Memory B cell (primary cell): Measurements from ENCODE around the gene BPIFB2.

Experiments
- ATAC-seq: fragments of 150-1000 bp; cut with Tn5 transposase; 2 replicates; pipeline ENCODE4 v1.10.0; 2021; ENCODE audit warnings: low read depth, mild to moderate bottlenecking, moderate library complexity
- DNase-seq, 2 donors: peaks; one replicate each; pipeline ENCODE4 v3.0.0; 2022; ENCODE audit warnings: low spot score in 2 of 2
- H3K27ac Mint-ChIP-seq: one replicate; pipeline ENCODE4 v1.8.0; 2022; ENCODE audit warnings: mild to moderate bottlenecking, moderate library complexity, mixed read lengths
- H3K27me3 Mint-ChIP-seq: one replicate; pipeline ENCODE4 v1.8.0; 2022; ENCODE audit warnings: mixed read lengths
- H3K36me3 Mint-ChIP-seq: one replicate; pipeline ENCODE4 v1.8.0; 2022; ENCODE audit warnings: mild to moderate bottlenecking, mixed read lengths
- H3K4me1 Mint-ChIP-seq: one replicate; pipeline ENCODE4 v1.8.0; 2022; ENCODE audit warnings: mixed read lengths
- H3K4me3 Mint-ChIP-seq: one replicate; pipeline ENCODE4 v1.8.0; 2022; ENCODE audit warnings: mild to moderate bottlenecking, moderate library complexity, mixed read lengths
- H3K9me3 Mint-ChIP-seq: one replicate; pipeline ENCODE4 v1.8.0; 2022; ENCODE audit warnings: mixed read lengths

BPIFB2 gene

GRCh38 chr20:32975698-32976674 lies 31.5 kb upstream of the BPIFB2 start:
- H3K4me1 Mint-ChIP-seq: peaks cover 9% of the 10 kb centered on the region
- H3K27me3 Mint-ChIP-seq: no peaks in the 10 kb centered on the region
- ATAC-seq: no peak
- DNase-seq: no peak
- H3K36me3 Mint-ChIP-seq: peaks cover 2% of the 10 kb centered on the region
- H3K4me3 Mint-ChIP-seq: no peak overlapping the region
- H3K27ac Mint-ChIP-seq: peak overlapping the region; percentile 52
- peaks cover 3% of the 10 kb centered on the region for H3K9me3 Mint-ChIP-seq

DNA sequence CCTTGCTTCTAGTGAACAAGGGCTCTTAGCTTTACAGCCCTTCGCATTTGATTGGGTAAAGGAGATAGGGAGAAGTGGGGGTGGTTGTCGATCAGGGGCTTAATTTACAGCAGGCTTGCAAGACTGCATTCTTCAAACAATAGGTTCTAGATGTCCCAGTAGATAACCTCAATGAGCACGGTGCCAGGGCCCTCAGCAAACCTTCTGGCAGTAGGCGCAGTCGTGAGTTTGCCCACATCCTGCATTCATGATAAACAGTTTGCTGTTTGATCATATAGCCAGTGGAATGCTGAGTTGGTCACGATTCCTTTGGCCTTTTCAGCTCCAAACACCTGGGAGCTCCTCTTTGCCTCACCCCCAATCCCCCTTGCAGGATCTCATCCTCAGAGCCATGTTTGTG lies 30.8 kb upstream of the BPIFB2 start:
- ATAC-seq (no peak), DNase-seq (no peak)
- peaks cover 9% of the 10 kb centered on the region for H3K4me1 Mint-ChIP-seq
- no peaks in the 10 kb centered on the region for H3K27me3 Mint-ChIP-seq
- peaks cover 2% of the 10 kb centered on the region for H3K36me3 Mint-ChIP-seq
- peaks cover 3% of the 10 kb centered on the region for H3K9me3 Mint-ChIP-seq
- H3K27ac Mint-ChIP-seq: peak overlapping the region; percentile 52
- no peak overlapping the region for H3K4me3 Mint-ChIP-seq

DNA sequence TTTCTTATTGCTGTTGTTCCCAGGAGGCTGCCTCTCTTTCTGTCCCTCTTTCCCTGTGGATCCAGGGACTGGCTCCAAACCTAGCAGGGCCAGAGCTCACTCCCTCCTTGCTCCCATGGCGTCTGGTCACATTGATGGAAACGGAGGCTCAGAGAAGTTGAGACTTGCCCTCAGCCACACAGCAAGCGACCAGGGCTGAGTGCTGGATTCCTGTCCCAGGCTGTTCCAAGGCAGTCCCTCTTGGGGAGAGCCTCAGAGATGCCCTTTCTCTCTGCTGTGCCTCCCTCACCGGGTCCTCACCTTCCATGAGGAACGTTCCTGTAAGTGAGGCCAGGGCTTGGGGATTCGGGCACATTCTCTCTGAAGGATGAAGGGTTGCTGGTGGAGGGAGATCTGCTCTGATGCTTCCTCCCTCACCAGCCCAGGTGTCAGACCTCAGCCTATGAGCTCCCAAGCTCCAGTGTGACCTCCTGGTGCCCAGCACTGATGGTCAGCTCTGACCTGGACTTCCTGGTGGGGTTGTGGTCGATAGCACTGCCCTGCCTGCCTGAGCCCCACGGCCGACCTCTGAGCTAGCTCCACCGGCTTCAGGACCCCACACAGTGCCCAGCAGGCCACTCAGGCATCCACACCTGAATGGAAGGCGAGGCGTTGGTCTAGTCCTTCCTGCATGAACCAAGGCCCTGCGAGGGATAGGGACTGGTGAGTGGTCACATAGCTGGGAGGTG lies 30.1 kb upstream of the BPIFB2 start:
- Mint-ChIP-seq H3K27ac (no peak overlapping the region), H3K4me1 (peaks cover 9% of the 10 kb centered on the region), H3K9me3 (peaks cover 3% of the 10 kb centered on the region), H3K36me3 (peaks cover 2% of the 10 kb centered on the region), H3K4me3 (no peak overlapping the region), H3K27me3 (no peaks in the 10 kb centered on the region)
- DNase-seq: no peak
- no peak for ATAC-seq

DNA sequence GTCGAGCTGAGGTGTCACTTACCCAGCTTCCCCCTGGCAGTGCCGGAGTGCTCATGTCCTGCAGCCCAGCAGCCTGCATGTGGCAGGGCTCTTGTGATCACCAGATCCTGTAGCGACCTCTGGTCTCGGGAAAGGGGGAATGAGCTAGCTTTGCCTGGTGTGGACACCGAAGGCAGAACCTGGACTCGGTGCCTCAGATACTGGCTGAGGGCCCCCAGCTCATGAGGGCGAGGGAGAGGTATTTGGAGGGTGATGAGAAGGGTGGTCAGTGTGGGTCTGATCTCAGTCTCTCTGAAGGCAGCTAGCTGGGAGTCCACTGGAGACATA lies 29.5 kb upstream of the BPIFB2 start:
- Mint-ChIP-seq H3K27me3 (no peaks in the 10 kb centered on the region), H3K27ac (no peak overlapping the region), H3K9me3 (peaks cover 3% of the 10 kb centered on the region), H3K36me3 (peaks cover 2% of the 10 kb centered on the region), H3K4me3 (no peak overlapping the region), H3K4me1 (peaks cover 7% of the 10 kb centered on the region)
- DNase-seq (no peak), ATAC-seq (no peak)

DNA sequence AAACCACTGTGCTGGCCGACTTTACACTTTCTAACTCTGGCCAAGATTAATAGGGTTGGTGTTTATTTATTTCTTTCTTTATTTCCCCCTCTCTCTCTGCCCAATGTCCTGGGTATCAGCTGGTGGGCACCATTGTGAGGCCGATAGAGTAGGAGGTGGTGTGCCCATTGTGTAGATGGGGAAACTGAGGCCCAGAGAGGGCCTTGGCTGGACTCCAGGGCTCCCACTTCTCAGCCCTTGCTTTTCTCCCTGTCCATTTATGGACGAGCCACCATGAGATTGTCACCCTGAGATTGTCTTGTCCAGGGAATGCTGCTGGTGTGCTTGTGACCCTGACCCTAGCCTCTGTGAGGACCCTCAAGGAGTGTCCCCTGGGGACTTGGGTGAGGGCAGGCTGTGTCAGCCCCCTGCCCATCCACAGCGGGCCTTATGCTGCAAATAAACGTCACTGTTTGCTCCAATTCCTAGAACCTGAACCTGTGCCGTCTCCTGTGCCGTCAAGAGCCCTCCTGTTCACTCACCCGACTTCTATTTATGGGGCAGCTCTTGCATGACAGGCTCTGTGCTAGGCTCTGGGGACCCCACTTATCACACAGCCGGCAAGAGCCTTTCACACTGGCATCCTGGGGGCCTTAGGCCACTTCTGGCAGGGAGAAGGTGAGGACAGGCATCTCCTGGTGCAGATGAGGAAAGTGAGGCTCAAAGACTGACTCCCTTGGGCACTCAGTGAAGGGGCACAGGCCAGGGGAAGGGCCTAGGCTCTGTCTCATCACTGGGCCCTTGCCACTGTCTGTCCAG lies 28.1 kb upstream of the BPIFB2 start:
- Mint-ChIP-seq H3K27me3 (no peaks in the 10 kb centered on the region), H3K4me1 (peaks cover 5% of the 10 kb centered on the region), H3K27ac (no peak overlapping the region), H3K4me3 (no peak overlapping the region), H3K9me3 (peaks cover 3% of the 10 kb centered on the region), H3K36me3 (peaks cover 2% of the 10 kb centered on the region)
- ATAC-seq: no peak
- DNase-seq: no peak

- Mint-ChIP-seq H3K9me3 (peaks cover 3% of the 10 kb centered on the region), H3K4me3 (no peak overlapping the region), H3K27ac (peak overlapping the region; percentile 38), H3K4me1 (no peaks in the 10 kb centered on the region), H3K36me3 (peaks cover 2% of the 10 kb centered on the region), H3K27me3 (no peaks in the 10 kb centered on the region)
- ATAC-seq (no peak), DNase-seq (no peak)
Measured at GRCh38 chr20:32980131-32980941, 27.2 kb upstream of the BPIFB2 start.

- no peak for ATAC-seq
- H3K4me1 Mint-ChIP-seq: no peaks in the 10 kb centered on the region
- no peak for DNase-seq
- H3K27me3 Mint-ChIP-seq: no peaks in the 10 kb centered on the region
- H3K9me3 Mint-ChIP-seq: peaks cover 3% of the 10 kb centered on the region
- H3K4me3 Mint-ChIP-seq: no peak overlapping the region
- peaks cover 2% of the 10 kb centered on the region for H3K36me3 Mint-ChIP-seq
- H3K27ac Mint-ChIP-seq: peak overlapping the region; percentile 38
Measured at GRCh38 chr20:32980990-32981389, 26.5 kb upstream of the BPIFB2 start.

DNA sequence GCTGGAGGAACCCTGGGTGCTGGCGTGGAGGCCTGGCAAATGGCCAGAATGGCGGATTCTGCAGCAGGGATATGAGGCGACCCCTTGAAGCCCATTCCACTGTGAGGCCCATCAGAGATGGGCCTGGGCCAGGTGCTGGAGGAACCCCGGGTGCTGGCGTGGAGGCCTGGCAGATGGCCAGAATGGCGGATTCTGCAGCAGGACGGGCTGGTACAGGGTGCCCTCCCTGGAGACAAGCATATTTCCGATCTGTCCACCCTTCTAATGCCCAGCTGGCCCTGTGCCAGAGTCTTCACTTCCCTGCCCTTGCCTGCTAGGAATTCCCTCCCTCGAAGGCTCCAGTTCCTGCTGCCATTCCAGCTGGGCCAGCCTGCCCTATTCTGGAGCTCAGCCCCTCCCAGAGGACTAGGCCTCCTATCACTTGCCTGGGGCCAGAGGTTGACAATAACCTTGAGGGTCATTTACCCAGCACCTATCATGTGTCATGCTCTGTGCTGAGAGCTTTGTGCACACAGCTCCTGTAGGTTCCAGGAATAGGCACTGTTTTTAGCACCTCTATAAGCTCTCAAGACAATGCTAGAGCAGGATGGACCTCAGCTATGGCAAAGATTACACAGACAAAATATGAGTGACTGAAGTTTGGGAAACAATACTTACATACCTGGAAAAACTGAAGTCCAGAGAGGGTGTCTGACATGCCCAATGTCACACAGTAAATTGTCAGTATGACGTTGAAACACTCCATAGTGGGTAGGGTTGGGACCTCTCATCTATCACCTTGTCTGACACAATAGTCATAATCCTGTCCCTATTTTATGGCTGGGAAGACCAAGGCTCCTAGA lies 24.7 kb upstream of the BPIFB2 start:
- ATAC-seq (no peak), DNase-seq (no peak)
- Mint-ChIP-seq H3K27ac (peak overlapping the region; percentile 45), H3K9me3 (no peaks in the 10 kb centered on the region), H3K36me3 (no peaks in the 10 kb centered on the region), H3K4me3 (no peak overlapping the region), H3K27me3 (no peaks in the 10 kb centered on the region), H3K4me1 (no peaks in the 10 kb centered on the region)

- Mint-ChIP-seq H3K27me3 (no peaks in the 10 kb centered on the region), H3K27ac (no peak overlapping the region)
- ATAC-seq: no peak
Measured at GRCh38 chr20:32983459-32984112, 23.9 kb upstream of the BPIFB2 start.

DNA sequence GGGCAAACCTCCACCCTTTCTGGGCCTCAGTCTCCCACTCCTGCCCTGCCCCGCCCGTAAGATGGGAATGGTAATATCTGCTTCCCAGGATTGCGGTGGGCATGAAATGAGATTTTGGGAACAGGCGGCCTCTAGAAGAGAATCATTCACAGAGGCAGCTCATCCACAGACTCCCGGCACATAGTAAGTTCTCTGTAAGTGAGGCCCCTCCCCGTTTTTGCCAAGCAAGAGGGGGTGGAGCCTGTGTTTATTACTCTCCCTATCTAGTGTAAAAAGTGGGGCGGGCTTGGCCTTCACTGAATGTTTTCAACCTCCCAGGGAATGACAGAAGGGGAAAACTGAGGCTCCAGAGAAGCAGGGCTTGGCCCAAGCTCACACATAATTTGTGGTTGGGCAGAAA lies 23.3 kb upstream of the BPIFB2 start:
- H3K4me1 Mint-ChIP-seq: no peaks in the 10 kb centered on the region
- no peaks in the 10 kb centered on the region for H3K27me3 Mint-ChIP-seq
- H3K36me3 Mint-ChIP-seq: no peaks in the 10 kb centered on the region

More at GRCh38 chr20:32983459-32984112, 23.9 kb upstream of the BPIFB2 start:
- Mint-ChIP-seq H3K36me3 (no peaks in the 10 kb centered on the region), H3K4me3 (no peak overlapping the region), H3K9me3 (no peaks in the 10 kb centered on the region), H3K4me1 (no peaks in the 10 kb centered on the region)
- DNase-seq: no peak

GRCh38 chr20:32984631-32985354 lies 22.7 kb upstream of the BPIFB2 start:
- Mint-ChIP-seq H3K27ac (no peak overlapping the region), H3K4me3 (no peak overlapping the region), H3K4me1 (no peaks in the 10 kb centered on the region)

More for the DNA sequence above, 23.3 kb upstream of the BPIFB2 start:
- Mint-ChIP-seq H3K27ac (no peak overlapping the region), H3K4me3 (no peak overlapping the region), H3K9me3 (no peaks in the 10 kb centered on the region)
- ATAC-seq: no peak
- no peak for DNase-seq

GRCh38 chr20:32985596-32985995 lies 21.9 kb upstream of the BPIFB2 start:
- DNase-seq (no peak), ATAC-seq (no peak)
- no peaks in the 10 kb centered on the region for H3K4me1 Mint-ChIP-seq
- no peaks in the 10 kb centered on the region for H3K9me3 Mint-ChIP-seq
- H3K36me3 Mint-ChIP-seq: no peaks in the 10 kb centered on the region
- H3K27ac Mint-ChIP-seq: no peak overlapping the region
- H3K4me3 Mint-ChIP-seq: no peak overlapping the region
- H3K27me3 Mint-ChIP-seq: no peaks in the 10 kb centered on the region

More at GRCh38 chr20:32984631-32985354, 22.7 kb upstream of the BPIFB2 start:
- DNase-seq (no peak), ATAC-seq (no peak)
- Mint-ChIP-seq H3K27me3 (no peaks in the 10 kb centered on the region), H3K36me3 (no peaks in the 10 kb centered on the region), H3K9me3 (no peaks in the 10 kb centered on the region)
